Ovary (tissue), 9 donors: ENCODE data around the gene SMARCD3. TPM values are rescaled to one million over a fixed set of nuclear protein-coding genes. Genes with fewer than 3 reads are reported as not detected.

ENCODE experiments used
- DNase-seq, 5 donors: peaks; one replicate each; pipeline ENCODE4 v3.0.0-alpha.2; 2019 to 2020
- H3K27ac ChIP-seq, 2 donors: fragments of 200-600 bp; one replicate each; pipeline versions ENCODE4 v1.5.1 to v1.8.0; 2019 to 2022
- H3K27me3 ChIP-seq: fragments of 200-600 bp; one replicate; pipeline ENCODE4 v1.8.0; 2022
- H3K36me3 ChIP-seq: fragments of 200-600 bp; sonication (generic); one replicate; pipeline ENCODE4 v1.5.1; 2019
- H3K4me1 ChIP-seq: one replicate; pipeline ENCODE4 v1.8.1; 2013; ENCODE audit warnings: mild to moderate bottlenecking, moderate library complexity; ENCODE audit not compliant: insufficient read depth
- H3K4me3 ChIP-seq: fragments of 200-600 bp; sonication (generic); one replicate; pipeline ENCODE4 v1.5.1; 2017
- H3K9me3 ChIP-seq, 2 donors: fragments of 200-600 bp in 1 of 2; sonication (generic) in 1 of 2; one replicate each; pipeline versions ENCODE4 v1.5.1 to v1.8.1; 2013 to 2019; ENCODE audit warnings: mild to moderate bottlenecking in 1 of 2, moderate library complexity in 1 of 2
- CTCF ChIP-seq, 3 donors: fragments of 450-650 bp in 2 of 3; fragments of 200-600 bp in 1 of 3; IDR thresholded peaks; one replicate each; pipeline versions ENCODE4 v1.5.1 to v1.8.0; 2016 to 2022; ENCODE audit warnings: antibody characterized with exemption in 3 of 3, mild to moderate bottlenecking in 1 of 3
- EP300 ChIP-seq: sonication (generic); formaldehyde crosslinking; IDR thresholded peaks from one replicate; pipeline ENCODE4 v1.6.1; 2017; ENCODE audit warnings: antibody characterized with exemption
- POLR2A ChIP-seq: fragments of 450-650 bp; IDR thresholded peaks from one replicate; pipeline ENCODE4 v1.6.1; 2017; ENCODE audit warnings: antibody characterized with exemption, mild to moderate bottlenecking, moderate library complexity
- WGBS, 3 donors: extraction: QIAGEN DNeasy Blood & Tissue Kit in 1 of 3; methylation state at CpG; one replicate each; pipeline versions ENCODE4 v1.1.5 to v1.1.7; 2013 to 2017; 5-methylcytosine and 5-hydroxymethylcytosine counted together
- intact Hi-C, 4 donors: fragments of 100-400 bp; cut with DNase I; formaldehyde crosslinking; loops; one replicate each; pipeline versions ENCODE4 v1.11.0 to v1.15.1; 2022 to 2023
- polyA plus RNA-seq, 2 donors: library from polyadenylated mRNA; stranded (reverse); fragments of 200-250 nt in 1 of 2; fragments of 350-450 nt in 1 of 2; fragmentation: Illumina TruSeq in 1 of 2; extraction: RNeasy Lipid Tissue Mini Kit (QIAGEN cat#74804) in 1 of 2; gene quantifications; one replicate each; pipeline ENCODE4 v1.2.3, GENCODE V29; 2013 to 2014
- total RNA-seq, 7 donors: library from RNA; depleted of rRNA in 2 of 7; stranded (reverse); fragments of >200 nt in 2 of 7; fragmentation: NEBNext Ultra II Directional in 3 of 7; extraction: Animal tissue kit (Norgen Biotek cat#: 25700) in 3 of 7; gene quantifications; one replicate each; pipeline versions ENCODE4 v1.1.0 to v1.2.4, GENCODE V29; 2016 to 2023
- donor health status: DM: no; HTN: no; CAD: no; lungs with moderate emphysema.
- donor health status: DM: no; HTN: no; CAD: no.
- donor health status: Bipolar disorder and iron deficiency.
- donor health status: DM: yes; HTN: yes; CAD: no.
- donor health status: DM: no; HTN: no; CAD: no.
- donor health status: DM: yes; HTN: yes; CAD: no.

The SMARCD3 gene
- total and polyA plus RNA-seq, 9 donors = 30.2 to 203 (median 97.0) TPM

DNA sequence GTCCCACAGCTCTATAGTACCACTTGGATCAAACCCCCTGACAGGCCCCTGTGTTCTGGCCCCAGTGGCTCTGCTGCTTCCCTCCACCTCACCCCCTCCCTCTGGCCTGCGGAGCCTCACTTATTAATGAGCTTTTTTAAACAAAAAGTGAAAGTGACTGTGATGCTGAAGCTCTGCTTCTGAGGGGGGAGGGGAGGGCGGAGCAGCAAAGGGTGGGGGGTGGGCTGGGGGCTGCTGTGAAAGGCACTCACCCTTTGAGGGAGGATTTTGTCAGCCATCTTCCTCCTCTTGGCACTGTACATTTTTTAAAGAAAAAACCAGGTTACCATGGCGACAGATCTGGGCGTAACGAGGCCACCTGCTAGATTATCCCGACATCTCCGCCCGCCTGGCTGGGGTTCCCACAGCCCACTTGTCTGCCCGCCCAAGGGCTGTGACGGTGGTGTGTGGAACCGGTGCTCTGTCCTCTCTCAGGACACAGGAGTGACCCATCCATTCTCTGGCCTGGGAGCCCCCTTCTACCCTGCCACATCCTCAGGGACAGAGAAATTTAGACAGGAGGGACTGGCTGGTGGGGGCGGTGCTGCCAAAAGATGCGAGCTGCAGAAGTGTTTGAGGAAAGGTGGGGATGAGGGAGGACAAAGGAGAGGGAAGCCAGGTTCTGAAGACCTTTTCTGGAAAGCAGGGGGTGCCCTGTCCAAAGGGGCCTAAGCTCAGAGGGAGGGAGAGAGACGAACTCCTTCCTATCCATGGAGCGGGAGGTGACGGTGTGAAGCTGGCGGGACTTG lies 4.9 kb downstream of the SMARCD3 start:
- no peak for TF ChIP-seq EP300
- no peak for TF ChIP-seq POLR2A
- no peak for TF ChIP-seq CTCF (IDR thresholded peaks at IDR 0.05)
- Histone ChIP-seq H3K4me3 (no peak overlapping the region), H3K4me1 (peaks cover 13% of the 10 kb centered on the region), H3K36me3 (no peaks in the 10 kb centered on the region), H3K27ac (no peak overlapping the region), H3K27me3 (no peaks in the 10 kb centered on the region), H3K9me3 (no peaks in the 10 kb centered on the region)
- intact Hi-C loops = loop anchor here in 2 of 4 donors (2.0 to 5.0 kb wide), 2 partner anchors 59 to 1996 kb away; no protein-coding TSS in a partner anchor
- DNase-seq = peak in 1 of 5 donors; percentile 47
- 59 to 68% (median 68%) methylated on average over 17 of the region's 17 CpGs for WGBS, 3 donors

GRCh38 chr7:151243045-151243349 lies 5.5 kb downstream of the SMARCD3 start:
- H3K4me3 ChIP-seq = no peak overlapping the region
- H3K36me3 ChIP-seq = no peaks in the 10 kb centered on the region
- intact Hi-C loops = loop anchor here in 1 of 4 donors (5.0 kb wide), 1 partner anchor 1996 kb away; no protein-coding TSS in a partner anchor
- no peaks in the 10 kb centered on the region for H3K27me3 ChIP-seq
- no peak for DNase-seq
- no peak for TF ChIP-seq EP300
- no peak overlapping the region for H3K27ac ChIP-seq
- H3K9me3 ChIP-seq = no peaks in the 10 kb centered on the region
- peaks cover 13% of the 10 kb centered on the region for H3K4me1 ChIP-seq
- 42 to 50% (median 46%) methylated on average over 2 of the region's 2 CpGs for WGBS, 3 donors

DNA sequence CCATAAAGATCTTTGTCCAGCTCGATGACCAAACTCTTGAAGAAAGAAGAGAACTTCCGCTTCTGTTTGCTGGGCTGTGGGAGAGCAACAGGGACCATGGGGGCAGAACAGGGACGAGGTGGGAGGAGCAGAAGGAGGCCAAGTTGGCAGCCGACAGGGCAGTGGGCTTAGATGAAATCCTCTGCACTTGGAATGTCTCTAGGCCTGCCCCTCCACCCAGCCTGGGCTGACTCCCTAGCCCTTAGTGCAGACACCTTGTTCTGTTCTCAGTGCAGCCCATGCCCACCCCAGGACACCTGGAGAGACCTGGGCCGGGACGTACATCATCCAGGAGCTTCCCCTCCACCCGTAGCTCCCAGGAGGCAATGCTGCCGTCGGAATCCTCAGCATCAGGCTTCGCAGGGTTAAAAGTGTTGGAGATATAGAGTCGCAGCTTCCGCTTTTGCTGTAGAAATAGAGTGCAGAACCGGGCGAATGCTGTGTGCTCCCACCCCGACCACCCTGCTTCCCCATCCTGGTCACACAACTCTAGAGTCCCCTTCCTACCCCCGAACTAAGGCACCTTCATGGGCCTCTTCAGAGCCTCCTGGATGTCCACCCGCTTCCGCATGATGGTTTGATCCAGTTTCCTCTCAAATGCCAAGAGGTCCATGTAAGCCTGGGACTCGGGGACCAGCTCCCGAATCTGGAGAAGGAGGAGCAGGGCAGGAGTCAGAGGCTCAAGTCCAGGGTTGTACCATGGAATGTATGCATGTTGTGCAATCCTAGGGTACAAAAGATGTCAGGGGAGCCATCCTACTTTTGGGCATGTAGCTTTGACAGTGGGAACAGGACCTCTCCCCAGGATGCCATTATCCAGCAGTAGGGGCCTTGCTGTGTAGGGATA lies 6.1 kb downstream of the SMARCD3 start:
- Histone ChIP-seq H3K4me1 (peaks cover 13% of the 10 kb centered on the region), H3K4me3 (no peak overlapping the region), H3K36me3 (no peaks in the 10 kb centered on the region), H3K9me3 (no peaks in the 10 kb centered on the region), H3K27ac (no peak overlapping the region), H3K27me3 (no peaks in the 10 kb centered on the region)
- WGBS, 3 donors = 62 to 71% (median 66%) methylated on average over 19 to 20 of the region's 20 CpGs
- TF ChIP-seq EP300 (no peak), CTCF (IDR thresholded peaks at IDR 0.05) (no peak), POLR2A (no peak)
- peak in 1 of 5 donors; percentile 33 for DNase-seq
- intact Hi-C loops = loop anchor here in 1 of 4 donors (5.0 kb wide), 1 partner anchor 1995 kb away; no protein-coding TSS in a partner anchor

DNA sequence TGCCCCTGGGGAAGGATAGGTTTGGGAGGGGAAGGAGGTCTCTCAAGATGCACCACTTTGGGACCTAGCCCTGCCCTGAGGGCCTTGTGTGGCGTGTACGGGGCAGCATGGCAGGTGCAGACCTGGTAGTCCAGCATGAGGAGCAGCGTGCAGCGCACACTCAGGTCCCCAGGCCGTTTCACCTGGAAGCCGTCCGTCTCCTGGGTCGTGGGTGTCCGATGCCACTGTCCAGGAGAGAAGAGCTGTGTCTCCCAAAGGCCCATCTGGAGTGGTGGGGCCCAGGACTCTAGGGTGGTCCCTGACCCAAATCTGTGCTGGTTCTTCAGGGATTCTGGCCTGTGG lies 6.8 kb downstream of the SMARCD3 start:
- Histone ChIP-seq H3K27ac (no peak overlapping the region), H3K9me3 (no peaks in the 10 kb centered on the region), H3K4me1 (peaks cover 8% of the 10 kb centered on the region), H3K27me3 (no peaks in the 10 kb centered on the region), H3K4me3 (no peak overlapping the region), H3K36me3 (no peaks in the 10 kb centered on the region)
- TF ChIP-seq EP300 (no peak), CTCF (IDR thresholded peaks at IDR 0.05) (no peak), POLR2A (no peak)
- WGBS, 3 donors = 87 to 90% (median 89%) methylated on average over 9 of the region's 9 CpGs
- intact Hi-C loops = loop anchor here in 1 of 4 donors (5.0 kb wide), 1 partner anchor 1994 kb away; no protein-coding TSS in a partner anchor
- DNase-seq = peak in 1 of 5 donors; percentile 37
